Endothelial cell of umbilical vein (primary cell): ENCODE results near the gene OR1L6. TPM values are rescaled to one million over a fixed set of nuclear protein-coding genes. Genes with fewer than 3 reads are reported as not detected.

Experiments used
- BruUV-seq: library from RNA; stranded (reverse); fragments of 400-500 nt; replicated peaks from 2 replicates; lab custom pipeline; 2021; lab: Mats Ljungman, UMichigan
- CTCF ChIA-PET: fragments of 300-600, 350-600 bp; sonication (Branson Sonifier 250); formaldehyde crosslinking; loops from one replicate; lab custom pipeline; 2021; ENCODE audit warnings: antibody characterized with exemption, inconsistent platforms; lab: Charles Lee
- POLR2A ChIA-PET: fragments of 300-600, 350-600 bp; sonication (Branson Sonifier 250); formaldehyde crosslinking; loops from one replicate; lab custom pipeline; 2021; ENCODE audit warnings: antibody characterized with exemption, inconsistent platforms; lab: Charles Lee
- DNase-seq: peaks from one replicate; pipeline ENCODE4 v3.0.0-alpha.2; 2011; ENCODE audit warnings: low read depth, low spot score
- FAIRE-seq: peaks from 2 replicates; lab custom pipeline; 2011; peaks lifted over from hg19 to GRCh38; lab: Jason Lieb, UNC
- H2AFZ ChIP-seq: 2 replicates; pipeline ENCODE4 v1.6.0; 2012; ENCODE audit warnings: low read depth, low read length, control low read depth, inconsistent platforms
- H3K27ac ChIP-seq: 2 replicates; pipeline ENCODE4 v1.5.1; 2011; ENCODE audit warnings: low read depth, mild to moderate bottlenecking, control low read depth, low read length, moderate library complexity; ENCODE audit not compliant: insufficient read depth
- H3K27me3 ChIP-seq, 2 experiments: 2 replicates each; pipeline versions ENCODE4 v1.6.0 to v1.6.1; 2011; ENCODE audit warnings: low read length in 2 of 2, mixed read lengths in 1 of 2; ENCODE audit not compliant: control insufficient read depth in 2 of 2, insufficient read depth in 2 of 2
- H3K36me3 ChIP-seq, 2 experiments: 2 replicates in 1 of 2; 3 replicates in 1 of 2; pipeline ENCODE4 v1.5.1; 2011; ENCODE audit warnings: low read length in 2 of 2, mild to moderate bottlenecking in 1 of 2, moderate library complexity in 1 of 2; ENCODE audit not compliant: control insufficient read depth in 2 of 2, insufficient read depth in 2 of 2; ENCODE audit errors: extremely low read depth in 1 of 2
- H3K4me1 ChIP-seq: 3 replicates; pipeline ENCODE4 v1.5.1; 2011; ENCODE audit warnings: mild to moderate bottlenecking, low read length; ENCODE audit not compliant: control insufficient read depth, insufficient read depth; ENCODE audit errors: extremely low read depth
- H3K4me2 ChIP-seq: 2 replicates; pipeline ENCODE4 v1.6.1; 2011; ENCODE audit warnings: low read length, control low read depth, mixed read lengths; ENCODE audit not compliant: insufficient read depth
- H3K4me3 ChIP-seq, 3 experiments: fragments of 200-600 bp in 1 of 3; sonication (generic), shearing (Covaris generic) in 1 of 3; replicated peaks in 1 of 3; 2 replicates each; pipeline ENCODE4 v1.5.1; 2011 to 2016; ENCODE audit warnings: control low read depth in 3 of 3, low read length in 3 of 3, mild to moderate bottlenecking in 2 of 3, inconsistent platforms in 1 of 3, low read depth in 1 of 3, moderate library complexity in 1 of 3; ENCODE audit not compliant: insufficient read depth in 1 of 3
- H3K79me2 ChIP-seq: 2 replicates; pipeline ENCODE4 v1.6.0; 2012; ENCODE audit warnings: low read length, inconsistent platforms; ENCODE audit not compliant: control insufficient read depth, insufficient read depth
- H3K9ac ChIP-seq: replicated peaks from 2 replicates; pipeline ENCODE3; 2011; ENCODE audit warnings: low read length, control low read depth; ENCODE audit not compliant: insufficient read depth; ENCODE audit errors: extremely low read depth
- H3K9me1 ChIP-seq: replicated peaks from 3 replicates; pipeline ENCODE4 v1.6.0; 2011; ENCODE audit warnings: mild to moderate bottlenecking, low read length; ENCODE audit not compliant: control insufficient read depth, insufficient read depth; ENCODE audit errors: extremely low read depth
- H3K9me3 ChIP-seq: replicated peaks from 2 replicates; pipeline ENCODE4 v1.5.1; 2012; ENCODE audit warnings: low read length, inconsistent platforms; ENCODE audit not compliant: control insufficient read depth, insufficient read depth
- H4K20me1 ChIP-seq: replicated peaks from 2 replicates; pipeline ENCODE3; 2011; ENCODE audit warnings: mild to moderate bottlenecking, low read length; ENCODE audit not compliant: control insufficient read depth, insufficient read depth; ENCODE audit errors: extremely low read depth
- CTCF ChIP-seq, 2 donors: IDR thresholded peaks; 1 replicate in 1 of 2; 2 replicates in 1 of 2; pipeline ENCODE4 v1.5.1; 2011; ENCODE audit warnings: low read length in 2 of 2, mild to moderate bottlenecking in 2 of 2, moderate library complexity in 2 of 2, control low read depth in 1 of 2, inconsistent platforms in 1 of 2, low read depth in 1 of 2; ENCODE audit not compliant: insufficient read depth in 1 of 2; ENCODE audit errors: extremely low read depth in 1 of 2
- EZH2 ChIP-seq: IDR thresholded peaks from 2 replicates; pipeline ENCODE4 v1.6.1; 2012; ENCODE audit warnings: borderline replicate concordance, low read depth, mild to moderate bottlenecking, moderate library complexity, low read length, inconsistent platforms; ENCODE audit not compliant: severe bottlenecking
- FOS ChIP-seq: IDR thresholded peaks from 2 replicates; pipeline ENCODE4 v1.6.1; 2011; ENCODE audit warnings: mild to moderate bottlenecking, low read length, moderate library complexity, borderline replicate concordance; ENCODE audit not compliant: insufficient read depth
- GATA2 ChIP-seq: IDR thresholded peaks from 2 replicates; pipeline ENCODE4 v1.7.0; 2011; ENCODE audit warnings: low read depth, mild to moderate bottlenecking, moderate library complexity, mixed read lengths, low read length; ENCODE audit not compliant: insufficient read length, insufficient read depth
- JUN ChIP-seq: IDR thresholded peaks from 2 replicates; pipeline ENCODE4 v1.6.1; 2011; ENCODE audit warnings: borderline replicate concordance, low read depth; ENCODE audit not compliant: insufficient read length, insufficient read depth
- MAX ChIP-seq: IDR thresholded peaks from 2 replicates; pipeline ENCODE4 v1.6.1; 2011; ENCODE audit not compliant: insufficient read depth, insufficient read length
- MYC ChIP-seq: IDR thresholded peaks from one replicate; pipeline ENCODE4 v1.6.1; 2011; ENCODE audit warnings: mild to moderate bottlenecking, low read depth, low read length
- POLR2A ChIP-seq: IDR thresholded peaks from 2 replicates; pipeline ENCODE4 v1.6.1; 2012; ENCODE audit warnings: low read depth, mild to moderate bottlenecking, control low read depth, low read length
- POLR2AphosphoS5 ChIP-seq: IDR thresholded peaks from 2 replicates; pipeline ENCODE4 v1.6.1; 2012; ENCODE audit warnings: low read depth, mild to moderate bottlenecking, control low read depth, low read length, moderate library complexity; ENCODE audit not compliant: insufficient read depth
- dilution Hi-C: fragments of 300-500 bp; cut with MboI; formaldehyde crosslinking; loops from one replicate; pipeline ENCODE4 v1.15.0; 2019; ENCODE audit warnings: low sequenced_read_pairs; ENCODE audit not compliant: extremely low pct_ligation_motif_present
- intact Hi-C: fragments of 100-400 bp; cut with micrococcal nuclease; formaldehyde crosslinking; loops from one replicate; pipeline ENCODE4 v1.10.0; 2022
- polyA plus RNA-seq, 4 experiments: library from polyadenylated mRNA; depleted of rRNA in 3 of 4; stranded (reverse) in 3 of 4; unstranded in 1 of 4; fragments of >200 nt; gene quantifications; 2 replicates each; pipeline versions ENCODE4 v1.2.1 to v1.2.3, GENCODE V29; 2011 to 2012; ENCODE audit warnings: missing spikeins in 1 of 4
- total RNA-seq: library from RNA; stranded (reverse); gene quantifications from 2 replicates; pipeline ENCODE4 v1.2.3, GENCODE V29; 2021

The OR1L6 gene
- total and polyA plus RNA-seq, 2 donors (not counting 3 experiments of a cell fraction or from before 2014, with no cell fraction given) = not detected

GRCh38 chr9:122777052-122777451 lies 34.9 kb downstream of the OR1L6 start:
- Histone ChIP-seq H3K4me1 (no peaks in the 10 kb centered on the region), H3K9ac (no peak overlapping the region), H3K36me3 (no peaks in the 10 kb centered on the region), H3K9me1 (no peaks in the 10 kb centered on the region), H3K4me3 (no peak overlapping the region), H3K27me3 (peaks cover 1 to 3% of the 10 kb centered on the region in 2 experiments), H4K20me1 (no peaks in the 10 kb centered on the region), H3K27ac (no peak overlapping the region), H3K79me2 (no peaks in the 10 kb centered on the region), H2AFZ (no peak overlapping the region), H3K9me3 (no peaks in the 10 kb centered on the region), H3K4me2 (no peak overlapping the region)
- POLR2A ChIA-PET = no interaction called here
- TF ChIP-seq EZH2 (no peak), GATA2 (no peak)
- no TSS peak for BruUV-seq
- no peak for FAIRE-seq
- dilution Hi-C loops (no loop called here), intact Hi-C loops (no loop called here)
- DNase-seq = no peak
- CTCF ChIA-PET = no interaction called here

- no peak for DNase-seq
- no peaks in the 10 kb centered on the region for H3K36me3 ChIP-seq
- dilution Hi-C loops (no loop called here), intact Hi-C loops (no loop called here)
- no peak overlapping the region for H3K27ac ChIP-seq
- H2AFZ ChIP-seq = no peak overlapping the region
- H3K9ac ChIP-seq = no peak overlapping the region
- no peaks in the 10 kb centered on the region for H3K79me2 ChIP-seq
- TF ChIP-seq JUN (no peak), FOS (no peak), MYC (no peak), POLR2A (no peak), GATA2 (no peak), EZH2 (no peak), POLR2AphosphoS5 (no peak), MAX (no peak), CTCF (IDR thresholded peaks at IDR 0.05; ENCODE audit: extremely low read depth in 1 of 2, insufficient read depth in 1 of 2, low read depth in 1 of 2, low read length in 2 of 2) (no peak)
- H3K9me3 ChIP-seq = no peaks in the 10 kb centered on the region
- ChIA-PET POLR2A (no interaction called here), CTCF (interaction anchor here (0.7 kb wide), 1 partner anchor 279 kb away, joined by 3 read pairs; no protein-coding TSS in a partner anchor)
- no TSS peak for BruUV-seq
- no peaks in the 10 kb centered on the region for H3K9me1 ChIP-seq
- H3K4me2 ChIP-seq = no peak overlapping the region
- no peak overlapping the region for H3K4me3 ChIP-seq
- FAIRE-seq = no peak
- no peaks in the 10 kb centered on the region for H3K4me1 ChIP-seq
- H3K27me3 ChIP-seq = peaks cover 1 to 3% of the 10 kb centered on the region in 2 experiments
- H4K20me1 ChIP-seq = no peaks in the 10 kb centered on the region
Observed at GRCh38 chr9:122777935-122778627, 36.0 kb downstream of the OR1L6 start.
